K562 (cell line): ENCODE data around the gene PRKACG. TPM values are rescaled to one million over a fixed set of nuclear protein-coding genes. Genes with fewer than 3 reads are reported as not detected.

Experiments
- ARHGAP35 ChIP-seq: fragments of 450-650 bp; IDR thresholded peaks from 2 replicates; pipeline ENCODE4 v1.6.1; 2018; ENCODE audit not compliant: partially characterized antibody
- ARID1B ChIP-seq: fragments of 450-650 bp; IDR thresholded peaks from 2 replicates; pipeline ENCODE4 v1.6.1; 2016; ENCODE audit warnings: antibody characterized with exemption, mild to moderate bottlenecking, inconsistent platforms
- ATF1 ChIP-seq, 2 experiments: fragments of 450-650 bp in 1 of 2; IDR thresholded peaks; 2 replicates each; pipeline ENCODE4 v1.6.1; 2016; ENCODE audit warnings: missing compliant biosample characterization in 1 of 2, missing genetic modification characterization in 1 of 2
- FOSL1 ChIP-seq: fragments of 200-800 bp; sonication (Bioruptor generic); conservative IDR thresholded peaks from 2 replicates; pipeline ENCODE4 v1.6.1; 2016; ENCODE audit warnings: missing genetic modification characterization, missing compliant biosample characterization
- MTA3 ChIP-seq: fragments of 450-650 bp; formaldehyde crosslinking; IDR thresholded peaks from 2 replicates; pipeline ENCODE4 v1.6.1; 2017; ENCODE audit warnings: mild to moderate bottlenecking, borderline replicate concordance
- NBN ChIP-seq: fragments of 450-650 bp; IDR thresholded peaks from 2 replicates; pipeline ENCODE4 v1.6.1; 2016; ENCODE audit warnings: low read depth, mild to moderate bottlenecking
- NFIC ChIP-seq: fragments of 450-650 bp; IDR thresholded peaks from 2 replicates; pipeline ENCODE4 v1.6.1; 2017; ENCODE audit warnings: mild to moderate bottlenecking, inconsistent platforms
- NR2F6 ChIP-seq: fragments of 450-650 bp; formaldehyde crosslinking; IDR thresholded peaks from 2 replicates; pipeline ENCODE4 v1.4.0; 2020; ENCODE audit warnings: mild to moderate bottlenecking
- NUFIP1 ChIP-seq: fragments of 450-650 bp; IDR thresholded peaks from 2 replicates; pipeline ENCODE4 v1.6.1; 2018; ENCODE audit not compliant: partially characterized antibody
- PCBP2 ChIP-seq: fragments of 200-400 bp; formaldehyde crosslinking; IDR thresholded peaks from 2 replicates; pipeline ENCODE4 v1.6.1; 2018; ENCODE audit warnings: low read length, low read depth, mild to moderate bottlenecking, moderate library complexity; ENCODE audit not compliant: poor library complexity, severe bottlenecking
- PURB ChIP-seq: sonication (generic); formaldehyde crosslinking; IDR thresholded peaks from 2 replicates; pipeline ENCODE4 v1.9.0; 2021; ENCODE audit warnings: low read depth, mild to moderate bottlenecking, missing genetic modification reagents
- SMAD1 ChIP-seq: fragments of 150-350 bp; IDR thresholded peaks from 2 replicates; pipeline ENCODE4 v1.6.1; 2014; ENCODE audit warnings: low read length, low read depth; ENCODE audit not compliant: partially characterized antibody
- SNRNP70 ChIP-seq: fragments of 200-400 bp; formaldehyde crosslinking; optimal IDR thresholded peaks from 2 replicates; pipeline ENCODE3; 2017; ENCODE audit warnings: low read depth, low read length
- SRSF9 ChIP-seq: fragments of 200-400 bp; formaldehyde crosslinking; IDR thresholded peaks from 2 replicates; pipeline ENCODE4 v1.6.1; 2017; ENCODE audit warnings: low read depth, low read length, borderline replicate concordance
- XRCC4 ChIP-seq: IDR thresholded peaks from one replicate; pipeline ENCODE4 v1.6.1; 2011; ENCODE audit not compliant: insufficient read depth, insufficient read length; ENCODE audit errors: extremely low read depth
- ZNF174 ChIP-seq: fragments of 250-450 bp; sonication (Bioruptor Pico); IDR thresholded peaks from 2 replicates; pipeline ENCODE4 v1.4.0; 2020; ENCODE audit warnings: mild to moderate bottlenecking
- ZNF217 ChIP-seq: sonication (generic); formaldehyde crosslinking; IDR thresholded peaks from 2 replicates; pipeline ENCODE4 v1.8.0; 2022; ENCODE audit warnings: mild to moderate bottlenecking, missing genetic modification reagents
- ZNF263 ChIP-seq: sonication (generic); formaldehyde crosslinking; IDR thresholded peaks from 2 replicates; pipeline ENCODE4 v1.8.0; 2022; ENCODE audit warnings: mild to moderate bottlenecking, missing genetic modification reagents, borderline replicate concordance
- ZNF324 ChIP-seq: fragments of 250-450 bp; sonication (Bioruptor Pico); IDR thresholded peaks from 2 replicates; pipeline ENCODE4 v1.4.0; 2020; ENCODE audit warnings: mild to moderate bottlenecking
- ZNF41 ChIP-seq: fragments of 250-450 bp; sonication (Bioruptor Pico); conservative IDR thresholded peaks from 2 replicates; pipeline ENCODE4 v1.4.0; 2020; ENCODE audit warnings: mild to moderate bottlenecking
- ZNF780A ChIP-seq: fragments of 250-450 bp; sonication (Bioruptor Pico); IDR thresholded peaks from 2 replicates; pipeline ENCODE4 v1.5.0; 2021; ENCODE audit warnings: mild to moderate bottlenecking
- polyA plus RNA-seq, 8 experiments: library from polyadenylated mRNA; depleted of rRNA in 4 of 8; stranded (reverse) in 5 of 8; unstranded in 3 of 8; fragments of >200 nt; fragmentation: Nextera tagmentation in 2 of 8; fragmentation: Illumina TruSeq in 1 of 8; extraction: Ambion mirVana in 2 of 8; extraction: Trizol in 1 of 8; gene quantifications; 2 replicates each; pipeline versions ENCODE4 v1.2.1 to v1.2.3, GENCODE V29; 2011 to 2014; ENCODE audit warnings: inconsistent platforms in 1 of 8, missing spikeins in 1 of 8
- total RNA-seq, 7 experiments: library from RNA; depleted of rRNA in 6 of 7; stranded (reverse); fragments of >200 nt in 6 of 7; fragmentation: Illumina TruSeq in 2 of 7; extraction: Trizol in 2 of 7; gene quantifications; 2 replicates each; pipeline versions ENCODE4 v1.2.1 to v1.2.3, GENCODE V29; 2011 to 2021; ENCODE audit warnings: low replicate concordance in 1 of 7
- TF ChIP-seq, protein P1 (sequence below): sonication (generic); formaldehyde crosslinking; IDR thresholded peaks from 2 replicates; pipeline ENCODE4 v1.9.0; 2022; ENCODE audit warnings: mild to moderate bottlenecking, missing genetic modification reagents
- TF ChIP-seq, protein P2 (sequence below): sonication (generic); formaldehyde crosslinking; IDR thresholded peaks from 2 replicates; pipeline ENCODE4 v1.8.0; 2022; ENCODE audit warnings: missing genetic modification reagents, mild to moderate bottlenecking, borderline replicate concordance
- TF ChIP-seq, protein P3 (sequence below): IDR thresholded peaks from 2 replicates; pipeline ENCODE4 v1.6.1; 2011; ENCODE audit not compliant: insufficient read length; ENCODE audit errors: extremely low read depth
- TF ChIP-seq, protein P4 (sequence below): sonication (generic); formaldehyde crosslinking; IDR thresholded peaks from 2 replicates; pipeline ENCODE4 v1.8.0; 2022; ENCODE audit warnings: mild to moderate bottlenecking, missing genetic modification reagents
- TF ChIP-seq, protein P5 (sequence below): fragments of 250-450 bp; sonication (Bioruptor Pico); IDR thresholded peaks from 2 replicates; pipeline ENCODE4 v1.4.0; 2020

PRKACG gene
- total and polyA plus RNA-seq, 9 of the 15 experiments (the other 6 are each of a cell fraction or from before 2014, with no cell fraction given): not detected

- TF ChIP-seq, protein P1, sequence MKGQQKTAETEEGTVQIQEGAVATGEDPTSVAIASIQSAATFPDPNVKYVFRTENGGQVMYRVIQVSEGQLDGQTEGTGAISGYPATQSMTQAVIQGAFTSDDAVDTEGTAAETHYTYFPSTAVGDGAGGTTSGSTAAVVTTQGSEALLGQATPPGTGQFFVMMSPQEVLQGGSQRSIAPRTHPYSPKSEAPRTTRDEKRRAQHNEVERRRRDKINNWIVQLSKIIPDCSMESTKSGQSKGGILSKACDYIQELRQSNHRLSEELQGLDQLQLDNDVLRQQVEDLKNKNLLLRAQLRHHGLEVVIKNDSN (CRISPR knock-in tag): no peak
- TF ChIP-seq ZNF217 (CRISPR knock-in tag) (no peak), ARID1B (peak; percentile 90), ATF1 (CRISPR knock-in tag; IDR thresholded peaks at IDR 0.05) (no peak), ATF1 (tag; IDR thresholded peaks at IDR 0.05) (no peak), ZNF41 (CRISPR knock-in tag) (no peak), ZNF263 (no peak), NR2F6 (CRISPR knock-in tag) (no peak), NUFIP1 (no peak), ZNF324 (no peak), MTA3 (no peak), SRSF9 (no peak), PCBP2 (no peak), NBN (no peak; the same call in 1 of the 2 replicates), ZNF780A (CRISPR knock-in tag) (no peak), SMAD1 (no peak), ZNF174 (no peak), SNRNP70 (no peak), FOSL1 (tag) (no peak), XRCC4 (no peak), NFIC (peak; percentile 50), PURB (CRISPR knock-in tag) (no peak), ARHGAP35 (no peak)
- TF ChIP-seq, protein P2, sequence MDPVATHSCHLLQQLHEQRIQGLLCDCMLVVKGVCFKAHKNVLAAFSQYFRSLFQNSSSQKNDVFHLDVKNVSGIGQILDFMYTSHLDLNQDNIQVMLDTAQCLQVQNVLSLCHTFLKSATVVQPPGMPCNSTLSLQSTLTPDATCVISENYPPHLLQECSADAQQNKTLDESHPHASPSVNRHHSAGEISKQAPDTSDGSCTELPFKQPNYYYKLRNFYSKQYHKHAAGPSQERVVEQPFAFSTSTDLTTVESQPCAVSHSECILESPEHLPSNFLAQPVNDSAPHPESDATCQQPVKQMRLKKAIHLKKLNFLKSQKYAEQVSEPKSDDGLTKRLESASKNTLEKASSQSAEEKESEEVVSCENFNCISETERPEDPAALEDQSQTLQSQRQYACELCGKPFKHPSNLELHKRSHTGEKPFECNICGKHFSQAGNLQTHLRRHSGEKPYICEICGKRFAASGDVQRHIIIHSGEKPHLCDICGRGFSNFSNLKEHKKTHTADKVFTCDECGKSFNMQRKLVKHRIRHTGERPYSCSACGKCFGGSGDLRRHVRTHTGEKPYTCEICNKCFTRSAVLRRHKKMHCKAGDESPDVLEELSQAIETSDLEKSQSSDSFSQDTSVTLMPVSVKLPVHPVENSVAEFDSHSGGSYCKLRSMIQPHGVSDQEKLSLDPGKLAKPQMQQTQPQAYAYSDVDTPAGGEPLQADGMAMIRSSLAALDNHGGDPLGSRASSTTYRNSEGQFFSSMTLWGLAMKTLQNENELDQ (CRISPR knock-in tag): no peak
- TF ChIP-seq, protein P3, sequence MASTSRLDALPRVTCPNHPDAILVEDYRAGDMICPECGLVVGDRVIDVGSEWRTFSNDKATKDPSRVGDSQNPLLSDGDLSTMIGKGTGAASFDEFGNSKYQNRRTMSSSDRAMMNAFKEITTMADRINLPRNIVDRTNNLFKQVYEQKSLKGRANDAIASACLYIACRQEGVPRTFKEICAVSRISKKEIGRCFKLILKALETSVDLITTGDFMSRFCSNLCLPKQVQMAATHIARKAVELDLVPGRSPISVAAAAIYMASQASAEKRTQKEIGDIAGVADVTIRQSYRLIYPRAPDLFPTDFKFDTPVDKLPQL: no peak
- TF ChIP-seq, protein P4, sequence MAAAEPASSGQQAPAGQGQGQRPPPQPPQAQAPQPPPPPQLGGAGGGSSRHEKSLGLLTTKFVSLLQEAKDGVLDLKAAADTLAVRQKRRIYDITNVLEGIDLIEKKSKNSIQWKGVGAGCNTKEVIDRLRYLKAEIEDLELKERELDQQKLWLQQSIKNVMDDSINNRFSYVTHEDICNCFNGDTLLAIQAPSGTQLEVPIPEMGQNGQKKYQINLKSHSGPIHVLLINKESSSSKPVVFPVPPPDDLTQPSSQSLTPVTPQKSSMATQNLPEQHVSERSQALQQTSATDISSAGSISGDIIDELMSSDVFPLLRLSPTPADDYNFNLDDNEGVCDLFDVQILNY (CRISPR knock-in tag): no peak
- TF ChIP-seq, protein P5, sequence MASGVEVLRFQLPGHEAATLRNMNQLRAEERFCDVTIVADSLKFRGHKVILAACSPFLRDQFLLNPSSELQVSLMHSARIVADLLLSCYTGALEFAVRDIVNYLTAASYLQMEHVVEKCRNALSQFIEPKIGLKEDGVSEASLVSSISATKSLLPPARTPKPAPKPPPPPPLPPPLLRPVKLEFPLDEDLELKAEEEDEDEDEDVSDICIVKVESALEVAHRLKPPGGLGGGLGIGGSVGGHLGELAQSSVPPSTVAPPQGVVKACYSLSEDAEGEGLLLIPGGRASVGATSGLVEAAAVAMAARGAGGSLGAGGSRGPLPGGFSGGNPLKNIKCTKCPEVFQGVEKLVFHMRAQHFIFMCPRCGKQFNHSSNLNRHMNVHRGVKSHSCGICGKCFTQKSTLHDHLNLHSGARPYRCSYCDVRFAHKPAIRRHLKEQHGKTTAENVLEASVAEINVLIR (CRISPR knock-in tag): no peak
Measured at GRCh38 chr9:69019808-69020207, 5.9 kb upstream of the PRKACG start (continued).
